RCC 7860 (cell line): ENCODE data around the gene SNX32.

Experiments
- DNase-seq: peaks from one replicate; pipeline ENCODE4 v3.0.0-alpha.2; 2015; ENCODE audit warnings: low spot score
- FAIRE-seq: peaks from 2 replicates; lab custom pipeline; 2012; peaks lifted over from hg19 to GRCh38; lab: Jason Lieb, UNC

Gene SNX32

GRCh38 chr11:65796726-65797601 lies 36.8 kb upstream of the SNX32 start:
- DNase-seq, result no peak
- no peak for FAIRE-seq

- DNase-seq (no peak), FAIRE-seq (no peak)
Observed at GRCh38 chr11:65797711-65798110, 36.1 kb upstream of the SNX32 start.

- DNase-seq (no peak), FAIRE-seq (no peak)
Observed at GRCh38 chr11:65798882-65799281, 34.9 kb upstream of the SNX32 start.

- no peak for FAIRE-seq
Observed at GRCh38 chr11:65801153-65801987, 32.4 kb upstream of the SNX32 start.

GRCh38 chr11:65802841-65803240 lies 30.9 kb upstream of the SNX32 start:
- DNase-seq (no peak), FAIRE-seq (no peak)

More at GRCh38 chr11:65801153-65801987, 32.4 kb upstream of the SNX32 start:
- no peak for DNase-seq

- no peak for DNase-seq
- no peak for FAIRE-seq
Observed at GRCh38 chr11:65803797-65804492, 29.8 kb upstream of the SNX32 start.

GRCh38 chr11:65806979-65807378 lies 26.8 kb upstream of the SNX32 start:
- no peak for FAIRE-seq
- DNase-seq, result no peak

- DNase-seq (no peak), FAIRE-seq (no peak)
Observed at GRCh38 chr11:65808744-65809341, 24.9 kb upstream of the SNX32 start.

- no peak for FAIRE-seq
- no peak for DNase-seq
Observed at GRCh38 chr11:65809496-65809895, 24.3 kb upstream of the SNX32 start.

- FAIRE-seq (no peak), DNase-seq (no peak)
Observed at GRCh38 chr11:65810046-65810868, 23.5 kb upstream of the SNX32 start.

- DNase-seq (no peak), FAIRE-seq (no peak)
Observed at GRCh38 chr11:65811764-65812475, 21.8 kb upstream of the SNX32 start.

GRCh38 chr11:65814131-65814985 lies 19.4 kb upstream of the SNX32 start:
- no peak for FAIRE-seq

GRCh38 chr11:65814986-65815565 lies 18.7 kb upstream of the SNX32 start:
- FAIRE-seq, result no peak
- DNase-seq, result no peak

More at GRCh38 chr11:65814131-65814985, 19.4 kb upstream of the SNX32 start:
- no peak for DNase-seq

- DNase-seq (no peak), FAIRE-seq (no peak)
Observed at GRCh38 chr11:65816696-65817095, 17.1 kb upstream of the SNX32 start.

GRCh38 chr11:65817312-65817834 lies 16.4 kb upstream of the SNX32 start:
- FAIRE-seq (no peak), DNase-seq (no peak)

- FAIRE-seq (no peak), DNase-seq (peak; percentile 63)
Observed at GRCh38 chr11:65817835-65818680, 15.7 kb upstream of the SNX32 start.

GRCh38 chr11:65821107-65821506 lies 12.7 kb upstream of the SNX32 start:
- FAIRE-seq (no peak), DNase-seq (no peak)
